ENCODE results near the gene IREB2. TPM values are rescaled to one million over a fixed set of nuclear protein-coding genes. Genes with fewer than 3 reads are reported as not detected.

IREB2 gene
- total RNA-seq, 2 experiments from 2014 or later = 27.1 to 77.6 TPM

GRCh38 chr15:78550815-78551214, 112.8 kb downstream of the IREB2 start:
- Histone ChIP-seq H3K79me2 (ENCODE audit: insufficient read depth, low read depth, low read length) (no peaks in the 10 kb centered on the region), H3K4me1 (ENCODE audit: insufficient read depth, low read length, poor library complexity, severe bottlenecking) (no peaks in the 10 kb centered on the region), H3K9me3 (ENCODE audit: low read length) (no peaks in the 10 kb centered on the region), H3K9me2 (ENCODE audit: insufficient read depth, low read length) (no peaks in the 10 kb centered on the region), H3K27ac (ENCODE audit: low read depth, low read length, poor library complexity, severe bottlenecking) (no peak overlapping the region), H3K4me3 (ENCODE audit: low read depth, low read length, poor library complexity, severe bottlenecking) (no peak overlapping the region), H3K36me3 (ENCODE audit: insufficient read depth, low read length) (peaks cover 56% of the 10 kb centered on the region), H3K4me2 (ENCODE audit: low read length) (no peak overlapping the region), H4K20me1 (ENCODE audit: insufficient read depth, low read length) (no peaks in the 10 kb centered on the region; the same call in 1 of the 2 replicates), H2AFZ (ENCODE audit: low read length) (no peak overlapping the region)
- DNase-seq (ENCODE audit: low spot score) = no peak
- ChIA-PET POLR2A (interaction anchor here (0.5 to 0.7 kb wide), 2 partner anchors 130 to 163 kb away, joined by 3 read pairs; no protein-coding TSS in a partner anchor), CTCF (ENCODE audit: unreplicated experiment) (no interaction called here)
- TF ChIP-seq CTCF (conservative IDR thresholded peaks at IDR 0.05; ENCODE audit: low read length) (no peak), EZH2phosphoT487 (IDR thresholded peaks at IDR 0.05; ENCODE audit: borderline replicate concordance, low read depth, low read length) (no peak)
- BruUV-seq (replicated peaks) = no TSS peak
- intact Hi-C loops (cut with micrococcal nuclease; ENCODE audit: unreplicated experiment) = no loop called here

Other genes starting within 250 kb of the IREB2 start
- gene ACSBG1, start 203.7 kb upstream of the IREB2 start, total RNA-seq (2014; rRNA removed; shearing (Covaris generic)) = 0.31 and 0.41 TPM in 2 replicates
- 0.30 and 0.52 TPM in 2 replicates for gene ACSBG1, start 203.7 kb upstream of the IREB2 start, total RNA-seq (2022)
- not detected in 2 replicates for gene DNAJA4, start 173.7 kb upstream of the IREB2 start, total RNA-seq (2014; rRNA removed; shearing (Covaris generic))
- not detected in 2 replicates for gene DNAJA4, start 173.7 kb upstream of the IREB2 start, total RNA-seq (2022)
- 57.4 and 66.8 TPM in 2 replicates for gene SKIC8, start 138.6 kb upstream of the IREB2 start, total RNA-seq (2014; rRNA removed; shearing (Covaris generic))
- 53.5 and 59.8 TPM in 2 replicates for gene SKIC8, start 138.6 kb upstream of the IREB2 start, total RNA-seq (2022)
- gene CRABP1, start 97.9 kb upstream of the IREB2 start, total RNA-seq (2014; rRNA removed; shearing (Covaris generic)) = not detected in 2 replicates
- gene CRABP1, start 97.9 kb upstream of the IREB2 start, total RNA-seq (2022) = not detected in 2 replicates
- gene HYKK, start 69.4 kb downstream of the IREB2 start, total RNA-seq (2014; rRNA removed; shearing (Covaris generic)) = 0.31 TPM in 1 of 2 replicates, not detected in the other
- gene HYKK, start 69.4 kb downstream of the IREB2 start, total RNA-seq (2022) = 0.40 and 0.42 TPM in 2 replicates
- 186 and 189 TPM in 2 replicates for gene PSMA4, start 102.2 kb downstream of the IREB2 start, total RNA-seq (2014; rRNA removed; shearing (Covaris generic))
- 249 and 254 TPM in 2 replicates for gene PSMA4, start 102.2 kb downstream of the IREB2 start, total RNA-seq (2022)
- 2.8 and 11.6 TPM in 2 replicates for gene CHRNA5, start 127.3 kb downstream of the IREB2 start, total RNA-seq (2014; rRNA removed; shearing (Covaris generic))
- gene CHRNA5, start 127.3 kb downstream of the IREB2 start, total RNA-seq (2022) = 8.3 and 9.1 TPM in 2 replicates
- gene CHRNA3, start 182.8 kb downstream of the IREB2 start, total RNA-seq (2014; rRNA removed; shearing (Covaris generic)) = not detected in 2 replicates
- not detected in 2 replicates for gene CHRNA3, start 182.8 kb downstream of the IREB2 start, total RNA-seq (2022)
- not detected in 2 replicates for gene CHRNB4, start 203.0 kb downstream of the IREB2 start, total RNA-seq (2014; rRNA removed; shearing (Covaris generic))
- not detected in 2 replicates for gene CHRNB4, start 203.0 kb downstream of the IREB2 start, total RNA-seq (2022)

All from OCI-LY7 (cell line).